Hematopoietic multipotent progenitor cell (in vitro differentiated cells): ENCODE data around the gene HIBADH. TPM values are rescaled to one million over a fixed set of nuclear protein-coding genes. Genes with fewer than 3 reads are reported as not detected.

Experiments
- DNase-seq, 3 donors: peaks; one replicate each; pipeline ENCODE4 v3.0.0-alpha.2; 2011 to 2015; ENCODE audit warnings: low read depth in 2 of 3, low spot score in 2 of 3
- total RNA-seq: library from RNA; depleted of rRNA; stranded (reverse); fragments of >200 nt; gene quantifications from one replicate; pipeline ENCODE4 v1.2.3, GENCODE V29; 2012

Gene HIBADH
- 14.3 TPM for total RNA-seq

- peak; percentile 95 to 99 (median 99) for DNase-seq
These were observed at the start of gene HIBADH for GRCh38 chr7:27662490-27663205. TSS of gene HIBADH (minus strand) at chr7:27662883. CDS start at chr7:27662788, 95 bp downstream.

GRCh38 chr7:27712217-27712616 lies 49.5 kb upstream of the HIBADH start:
- DNase-seq, result no peak

GRCh38 chr7:27709137-27710075 lies 46.7 kb upstream of the HIBADH start:
- DNase-seq, result no peak

GRCh38 chr7:27708485-27708884 lies 45.8 kb upstream of the HIBADH start:
- no peak for DNase-seq

- DNase-seq, result no peak
These were observed 42.5 kb upstream of the HIBADH start for GRCh38 chr7:27705200-27705594.

- no peak for DNase-seq
These were observed 41.9 kb upstream of the HIBADH start for GRCh38 chr7:27704422-27705199.

- DNase-seq, result no peak
These were observed 40.5 kb upstream of the HIBADH start for GRCh38 chr7:27703181-27703580.

GRCh38 chr7:27700501-27700900 lies 37.8 kb upstream of the HIBADH start:
- no peak for DNase-seq

- DNase-seq, result no peak
These were observed 37.1 kb upstream of the HIBADH start for GRCh38 chr7:27699751-27700150.

GRCh38 chr7:27697861-27698430 lies 35.3 kb upstream of the HIBADH start:
- DNase-seq, result peak in 2 of 3 donors; percentile 19 to 44

- DNase-seq, result no peak
These were observed 32.4 kb upstream of the HIBADH start for GRCh38 chr7:27695096-27695495.

GRCh38 chr7:27693794-27694193 lies 31.1 kb upstream of the HIBADH start:
- no peak for DNase-seq

GRCh38 chr7:27690649-27691048 lies 28.0 kb upstream of the HIBADH start:
- DNase-seq, result no peak

- DNase-seq, result peak in 1 of 3 donors; percentile 6
These were observed 27.0 kb upstream of the HIBADH start for GRCh38 chr7:27689591-27690164.

- no peak for DNase-seq
These were observed 26.5 kb upstream of the HIBADH start for GRCh38 chr7:27689150-27689549.

GRCh38 chr7:27688646-27689045 lies 26.0 kb upstream of the HIBADH start:
- DNase-seq, result no peak

- DNase-seq, result no peak
These were observed 25.4 kb upstream of the HIBADH start for GRCh38 chr7:27688056-27688455.

- DNase-seq, result no peak
These were observed 23.6 kb upstream of the HIBADH start for GRCh38 chr7:27686315-27686714.

GRCh38 chr7:27685893-27686292 lies 23.2 kb upstream of the HIBADH start:
- DNase-seq, result no peak

- no peak for DNase-seq
These were observed 22.5 kb upstream of the HIBADH start for GRCh38 chr7:27685209-27685608.
